Bronchial epithelial cell (primary cell): Measurements from ENCODE around the gene SPNS2. TPM values are rescaled to one million over a fixed set of nuclear protein-coding genes. Genes with fewer than 3 reads are reported as not detected.

Experiments
- DNase-seq: peaks from one replicate; pipeline ENCODE4 v3.0.0-alpha.2; 2010; ENCODE audit warnings: low read depth
- FAIRE-seq: peaks from 2 replicates; lab custom pipeline; 2011; peaks lifted over from hg19 to GRCh38; lab: Jason Lieb, UNC
- H3K27me3 ChIP-seq: 2 replicates; pipeline ENCODE4 v1.5.1; 2011; ENCODE audit warnings: low read length; ENCODE audit not compliant: control insufficient read depth, insufficient read depth
- H3K36me3 ChIP-seq: 2 replicates; pipeline ENCODE4 v1.5.1; 2011; ENCODE audit warnings: low read length; ENCODE audit not compliant: control insufficient read depth, insufficient read depth
- H3K4me3 ChIP-seq: 2 replicates; pipeline ENCODE4 v1.5.1; 2011; ENCODE audit warnings: mild to moderate bottlenecking, low read depth, low read length, control low read depth
- total RNA-seq: library from RNA; depleted of rRNA; stranded (reverse); fragments of >200 nt; gene quantifications from 2 replicates; pipeline ENCODE4 v1.2.1, GENCODE V29; 2014
- TF ChIP-seq, protein P1 (sequence below): IDR thresholded peaks from 2 replicates; pipeline ENCODE4 v1.5.1; 2011; ENCODE audit warnings: mild to moderate bottlenecking, moderate library complexity, low read length, control low read depth, inconsistent platforms; ENCODE audit not compliant: insufficient read depth, severe bottlenecking

Gene SPNS2
- total RNA-seq, 1 donor from 2014 or later: 3.9 TPM

DNA sequence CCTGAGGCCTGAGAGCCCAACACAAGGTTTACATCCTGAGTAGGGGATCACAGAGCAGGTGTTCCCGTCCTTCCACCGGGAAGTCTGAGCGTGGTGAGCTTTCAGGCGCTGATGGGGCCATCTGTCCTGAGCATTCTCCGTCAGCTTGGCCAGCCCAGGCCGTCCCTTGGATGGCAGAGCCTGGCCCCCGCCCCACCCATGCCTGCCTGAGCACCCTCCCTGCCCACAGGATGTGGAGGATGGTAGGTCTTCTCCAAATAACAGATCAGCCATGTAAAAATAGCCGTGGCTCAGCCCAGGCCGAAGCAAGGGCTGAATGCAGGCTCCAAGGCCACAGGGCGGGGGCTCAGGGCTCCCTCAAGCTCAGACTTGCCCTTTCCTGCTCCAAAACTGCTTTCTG, 20.2 kb downstream of the SPNS2 start:
- Histone ChIP-seq H3K27me3 (no peaks in the 10 kb centered on the region), H3K36me3 (no peaks in the 10 kb centered on the region), H3K4me3 (no peak overlapping the region)
- no peak for FAIRE-seq
- DNase-seq: no peak
- TF ChIP-seq, protein P1, sequence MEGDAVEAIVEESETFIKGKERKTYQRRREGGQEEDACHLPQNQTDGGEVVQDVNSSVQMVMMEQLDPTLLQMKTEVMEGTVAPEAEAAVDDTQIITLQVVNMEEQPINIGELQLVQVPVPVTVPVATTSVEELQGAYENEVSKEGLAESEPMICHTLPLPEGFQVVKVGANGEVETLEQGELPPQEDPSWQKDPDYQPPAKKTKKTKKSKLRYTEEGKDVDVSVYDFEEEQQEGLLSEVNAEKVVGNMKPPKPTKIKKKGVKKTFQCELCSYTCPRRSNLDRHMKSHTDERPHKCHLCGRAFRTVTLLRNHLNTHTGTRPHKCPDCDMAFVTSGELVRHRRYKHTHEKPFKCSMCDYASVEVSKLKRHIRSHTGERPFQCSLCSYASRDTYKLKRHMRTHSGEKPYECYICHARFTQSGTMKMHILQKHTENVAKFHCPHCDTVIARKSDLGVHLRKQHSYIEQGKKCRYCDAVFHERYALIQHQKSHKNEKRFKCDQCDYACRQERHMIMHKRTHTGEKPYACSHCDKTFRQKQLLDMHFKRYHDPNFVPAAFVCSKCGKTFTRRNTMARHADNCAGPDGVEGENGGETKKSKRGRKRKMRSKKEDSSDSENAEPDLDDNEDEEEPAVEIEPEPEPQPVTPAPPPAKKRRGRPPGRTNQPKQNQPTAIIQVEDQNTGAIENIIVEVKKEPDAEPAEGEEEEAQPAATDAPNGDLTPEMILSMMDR: no peak

DNA sequence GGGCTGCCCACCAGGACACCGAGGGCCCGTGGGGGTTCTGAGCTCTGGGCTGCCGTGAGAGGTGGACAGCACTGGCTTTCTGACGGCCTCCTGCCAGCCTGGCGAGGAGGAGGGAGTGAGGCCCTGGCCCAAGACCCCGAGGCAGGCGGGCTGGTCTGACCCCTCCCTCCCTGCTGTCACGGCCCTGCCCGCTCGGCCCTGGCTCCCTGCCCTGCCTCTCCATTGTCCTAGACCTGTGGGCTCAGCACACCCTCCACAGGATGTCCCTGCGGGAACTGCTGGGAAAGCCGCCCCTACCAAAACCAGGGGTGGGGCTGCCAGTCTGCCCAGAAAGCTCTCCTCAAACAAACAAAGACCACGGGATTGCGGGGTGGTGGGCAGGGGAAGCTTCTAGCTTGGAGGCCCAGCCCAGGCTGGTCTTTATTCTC, 20.7 kb downstream of the SPNS2 start:
- no peak for DNase-seq
- no peak for FAIRE-seq
- Histone ChIP-seq H3K4me3 (no peak overlapping the region), H3K36me3 (no peaks in the 10 kb centered on the region), H3K27me3 (no peaks in the 10 kb centered on the region)
- TF ChIP-seq, protein P1: no peak

DNA sequence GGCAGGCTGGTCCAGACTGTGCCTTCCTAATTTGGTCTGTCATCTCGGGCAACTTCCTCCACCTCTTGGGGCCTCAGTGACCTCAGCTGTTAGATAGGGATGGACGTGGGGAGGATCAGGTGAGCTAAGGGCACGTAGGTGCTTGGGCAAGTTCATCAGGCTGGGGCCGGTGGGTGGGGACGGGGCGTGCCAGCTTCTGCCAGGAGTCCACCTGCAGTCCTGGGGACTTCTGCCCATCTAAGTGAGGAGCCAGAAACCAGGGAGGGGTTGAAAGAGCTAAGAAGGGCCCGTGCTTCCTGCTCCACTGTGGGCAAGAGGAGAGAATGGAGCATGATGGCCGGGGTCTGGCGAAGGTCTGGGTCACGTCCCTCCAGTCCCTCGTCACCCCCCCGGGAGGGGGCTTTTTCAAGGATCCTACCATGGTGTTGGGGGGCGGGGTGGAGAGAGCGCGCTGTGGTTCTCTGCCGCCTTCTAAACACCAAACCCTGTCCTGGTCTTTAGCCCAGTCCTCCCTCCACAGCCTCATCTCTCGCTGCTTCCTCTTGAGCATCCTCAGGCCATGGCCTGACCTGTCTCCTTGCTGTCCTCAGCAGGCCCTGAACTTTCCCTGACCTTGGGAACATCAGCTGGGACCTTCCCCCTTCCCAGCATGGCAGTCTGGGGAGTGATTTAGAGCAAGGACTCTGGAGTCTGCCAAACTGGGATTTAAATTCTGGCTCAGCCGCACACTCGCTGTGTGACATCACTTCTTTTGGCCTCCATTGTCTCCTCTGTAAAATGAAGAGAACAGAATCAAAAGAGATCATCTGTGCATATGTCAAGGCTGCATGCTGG, 21.6 kb downstream of the SPNS2 start:
- H3K27me3 ChIP-seq: no peaks in the 10 kb centered on the region
- H3K4me3 ChIP-seq: no peak overlapping the region
- no peaks in the 10 kb centered on the region for H3K36me3 ChIP-seq
- DNase-seq (no peak), FAIRE-seq (peak; percentile 76)
- TF ChIP-seq, protein P1: no peak

DNA sequence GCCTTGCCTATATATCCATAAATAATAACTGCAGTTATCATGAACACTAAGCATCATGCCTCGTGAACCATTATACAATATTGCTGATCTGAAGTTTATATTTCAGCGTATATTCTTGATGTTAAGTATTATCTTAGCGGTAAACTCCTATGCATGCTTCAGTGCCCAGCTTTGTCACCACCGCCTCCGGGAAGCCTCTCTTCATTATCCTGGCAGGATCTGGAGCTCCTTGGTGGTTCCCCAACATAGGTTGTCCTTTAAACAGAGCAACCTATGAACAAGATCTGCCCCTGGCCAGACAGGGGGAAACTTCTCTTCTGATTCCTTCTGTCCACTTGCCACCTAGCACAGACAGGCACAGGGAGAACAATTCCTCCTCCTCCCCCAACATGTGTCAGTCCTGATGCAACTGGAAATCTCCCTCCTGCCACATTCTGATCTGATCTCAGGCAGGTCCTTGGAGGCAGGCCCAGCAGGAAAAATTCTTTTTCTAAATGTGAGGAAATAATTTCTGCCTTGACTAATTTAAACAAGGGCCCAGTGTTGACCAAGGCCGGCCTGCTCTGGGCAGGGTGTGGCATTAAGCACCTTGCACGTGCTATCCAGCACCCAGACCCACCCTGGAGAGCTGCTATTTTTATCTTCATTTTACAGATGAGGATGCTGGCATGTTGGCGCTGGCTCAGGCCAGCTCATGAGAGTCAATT, 22.4 kb downstream of the SPNS2 start:
- FAIRE-seq: peak; percentile 93
- DNase-seq: peak; percentile 77
- Histone ChIP-seq H3K27me3 (no peaks in the 10 kb centered on the region), H3K4me3 (no peak overlapping the region), H3K36me3 (no peaks in the 10 kb centered on the region)
- TF ChIP-seq, protein P1: no peak

DNA sequence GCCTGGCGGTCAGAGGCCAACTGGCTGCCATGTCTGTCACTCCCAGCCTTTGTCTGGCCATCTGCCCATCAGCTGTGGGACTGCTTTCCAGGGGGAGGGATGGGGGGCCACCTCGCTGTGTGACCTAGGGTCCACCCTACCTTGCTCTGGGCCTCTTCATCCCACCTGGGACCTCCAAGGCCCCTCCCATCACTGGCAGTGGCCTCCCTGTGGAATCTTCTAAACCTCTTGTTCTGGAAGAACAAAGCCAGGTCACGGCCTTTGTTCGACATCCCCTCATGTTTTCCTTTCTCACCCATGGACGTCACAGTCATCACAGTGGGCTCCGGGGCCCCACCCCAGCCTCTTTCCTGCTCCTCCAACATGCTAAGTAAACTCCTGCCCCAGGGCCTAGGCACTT, 24.0 kb downstream of the SPNS2 start:
- DNase-seq (no peak), FAIRE-seq (no peak)
- TF ChIP-seq, protein P1: no peak
- H3K36me3 ChIP-seq: no peaks in the 10 kb centered on the region
- no peak overlapping the region for H3K4me3 ChIP-seq
- peaks cover 2% of the 10 kb centered on the region for H3K27me3 ChIP-seq
